ENCODE measurements around the gene GPR158.

DNA sequence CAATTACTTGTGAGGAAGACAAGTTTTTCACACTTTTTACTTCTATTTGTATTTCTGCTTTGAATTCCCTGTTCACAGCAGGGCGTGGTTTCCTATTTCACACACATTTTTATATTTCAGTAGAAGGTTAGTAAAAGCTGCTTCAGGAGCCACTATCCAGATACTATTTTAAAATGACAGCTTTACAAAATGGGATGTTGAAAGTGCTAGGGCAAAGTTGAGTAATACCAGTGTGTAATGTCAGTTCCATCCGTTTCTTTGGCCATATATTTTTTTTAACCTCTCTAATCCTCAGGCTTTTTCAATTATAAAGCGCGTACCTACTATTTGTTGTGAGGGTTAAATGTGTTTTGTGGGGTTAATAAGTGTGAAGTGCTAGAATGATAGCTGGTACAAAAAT is 276.6 kb downstream of the GPR158 start:
- TF ChIP-seq EZH2phosphoT487 (IDR thresholded peaks at IDR 0.05; ENCODE audit: insufficient read depth, low read depth) = no peak
- TF ChIP-seq EZH2 (IDR thresholded peaks at IDR 0.05; ENCODE audit: insufficient read depth, poor library complexity, severe bottlenecking) = no peak

All from GM23248 (cell line).